Measurements from ENCODE around the gene SLC8A1. TPM values are rescaled to one million over a fixed set of nuclear protein-coding genes. Genes with fewer than 3 reads are reported as not detected.

Gene SLC8A1
- total RNA-seq, 1 experiment from 2014 or later: 1.6 TPM

- Mint-ChIP-seq H3K4me3 (ENCODE audit: unreplicated experiment) (no peak overlapping the region), H3K9me3 (ENCODE audit: unreplicated experiment) (no peaks in the 10 kb centered on the region), H3K4me1 (ENCODE audit: insufficient read depth, unreplicated experiment) (no peaks in the 10 kb centered on the region), H3K36me3 (ENCODE audit: insufficient read depth, unreplicated experiment) (no peaks in the 10 kb centered on the region), H3K27me3 (ENCODE audit: insufficient read depth, unreplicated experiment) (no peaks in the 10 kb centered on the region), H3K27ac (ENCODE audit: low read depth, unreplicated experiment) (no peak overlapping the region)
- ChIA-PET CTCF (interaction anchor here (0.6 to 2.2 kb wide), 5 partner anchors 14 to 454 kb away, joined by 3 to 8 read pairs (median 4); no protein-coding TSS in a partner anchor), POLR2A (no interaction called here)
- DNase-seq (ENCODE audit: unreplicated experiment): no peak
- no TSS peak for BruUV-seq (replicated peaks)
- intact Hi-C loops (cut with micrococcal nuclease): no loop called here
- TF ChIP-seq CTCF (IDR thresholded peaks at IDR 0.05; ENCODE audit: unreplicated experiment): no peak
Observed at GRCh38 chr2:40227210-40227609, 224.7 kb downstream of the SLC8A1 start.

- no TSS peak for BruUV-seq (replicated peaks)
- Mint-ChIP-seq H3K36me3 (ENCODE audit: insufficient read depth, unreplicated experiment) (no peaks in the 10 kb centered on the region), H3K9me3 (ENCODE audit: unreplicated experiment) (no peaks in the 10 kb centered on the region), H3K27ac (ENCODE audit: low read depth, unreplicated experiment) (no peak overlapping the region), H3K4me1 (ENCODE audit: insufficient read depth, unreplicated experiment) (no peaks in the 10 kb centered on the region), H3K27me3 (ENCODE audit: insufficient read depth, unreplicated experiment) (no peaks in the 10 kb centered on the region), H3K4me3 (ENCODE audit: unreplicated experiment) (no peak overlapping the region)
- no peak for DNase-seq (ENCODE audit: unreplicated experiment)
- intact Hi-C loops (cut with micrococcal nuclease): no loop called here
- POLR2A ChIA-PET: no interaction called here
- TF ChIP-seq CTCF (IDR thresholded peaks at IDR 0.05; ENCODE audit: unreplicated experiment): no peak
- CTCF ChIA-PET: interaction anchor here (0.6 to 1.8 kb wide), 3 partner anchors 13 to 206 kb away, joined by 4 to 6 read pairs (median 5); no protein-coding TSS in a partner anchor
Observed at GRCh38 chr2:40226637-40227036, 225.3 kb downstream of the SLC8A1 start.

GRCh38 chr2:40225670-40226210 is 226.2 kb downstream of the SLC8A1 start:
- Mint-ChIP-seq H3K27ac (ENCODE audit: low read depth, unreplicated experiment) (no peak overlapping the region), H3K4me1 (ENCODE audit: insufficient read depth, unreplicated experiment) (no peaks in the 10 kb centered on the region), H3K4me3 (ENCODE audit: unreplicated experiment) (no peak overlapping the region), H3K36me3 (ENCODE audit: insufficient read depth, unreplicated experiment) (no peaks in the 10 kb centered on the region), H3K27me3 (ENCODE audit: insufficient read depth, unreplicated experiment) (no peaks in the 10 kb centered on the region), H3K9me3 (ENCODE audit: unreplicated experiment) (no peaks in the 10 kb centered on the region)
- ChIA-PET POLR2A (interaction anchor here (0.7 kb wide), 1 partner anchor 12 kb away, joined by 3 read pairs; no protein-coding TSS in a partner anchor), CTCF (interaction anchor here (1.8 to 2.5 kb wide), 2 partner anchors 12 to 16 kb away, joined by 5 to 6 read pairs; no protein-coding TSS in a partner anchor)
- no peak for DNase-seq (ENCODE audit: unreplicated experiment)
- no peak for TF ChIP-seq CTCF (IDR thresholded peaks at IDR 0.05; ENCODE audit: unreplicated experiment)
- intact Hi-C loops (cut with micrococcal nuclease): no loop called here
- no TSS peak for BruUV-seq (replicated peaks)

GRCh38 chr2:40224318-40224717 is 227.6 kb downstream of the SLC8A1 start:
- Mint-ChIP-seq H3K9me3 (ENCODE audit: unreplicated experiment) (no peaks in the 10 kb centered on the region), H3K27ac (ENCODE audit: low read depth, unreplicated experiment) (no peak overlapping the region)

More at GRCh38 chr2:40224318-40224717, 227.6 kb downstream of the SLC8A1 start:
- peaks cover 9% of the 10 kb centered on the region for H3K4me1 Mint-ChIP-seq (ENCODE audit: insufficient read depth, unreplicated experiment)
- no peaks in the 10 kb centered on the region for H3K27me3 Mint-ChIP-seq (ENCODE audit: insufficient read depth, unreplicated experiment)
- ChIA-PET CTCF (interaction anchor here (0.6 to 2.5 kb wide), 3 partner anchors 10 to 734 kb away, joined by 3 to 7 read pairs (median 6); no protein-coding TSS in a partner anchor), POLR2A (no interaction called here)
- H3K36me3 Mint-ChIP-seq (ENCODE audit: insufficient read depth, unreplicated experiment): no peaks in the 10 kb centered on the region
- no TSS peak for BruUV-seq (replicated peaks)
- TF ChIP-seq CTCF (IDR thresholded peaks at IDR 0.05; ENCODE audit: unreplicated experiment): no peak
- no peak overlapping the region for H3K4me3 Mint-ChIP-seq (ENCODE audit: unreplicated experiment)
- no peak for DNase-seq (ENCODE audit: unreplicated experiment)
- intact Hi-C loops (cut with micrococcal nuclease): no loop called here
